Breast epithelium (tissue), 3 donors: ENCODE measurements around the gene CDCA4.

Experiments used
- CTCF ChIP-seq, 3 donors: fragments of 450-650 bp; IDR thresholded peaks; one replicate each; pipeline ENCODE4 v1.5.1; 2016 to 2017; ENCODE audit warnings: antibody characterized with exemption in 3 of 3, mild to moderate bottlenecking in 3 of 3, moderate library complexity in 3 of 3
- POLR2A ChIP-seq: fragments of 450-650 bp; IDR thresholded peaks from one replicate; pipeline ENCODE4 v1.6.1; 2016; ENCODE audit warnings: antibody characterized with exemption, mild to moderate bottlenecking, moderate library complexity
- POLR2AphosphoS5 ChIP-seq, 3 donors: sonication (generic); formaldehyde crosslinking; IDR thresholded peaks; one replicate each; pipeline ENCODE4 v1.6.1; 2017; ENCODE audit warnings: antibody characterized with exemption in 3 of 3

GRCh38 chr14:105058521-105059034 lies 37.7 kb upstream of the CDCA4 start:
- TF ChIP-seq CTCF (IDR thresholded peaks at IDR 0.05), result no peak
- no peak for TF ChIP-seq POLR2A
- no peak for TF ChIP-seq POLR2AphosphoS5 (IDR thresholded peaks at IDR 0.05)
